A549 (cell line): ENCODE data around the gene SELENOI. TPM values are rescaled to one million over a fixed set of nuclear protein-coding genes. Genes with fewer than 3 reads are reported as not detected.

ENCODE experiments used
- ATAC-seq, 2 experiments: fragments of 200-7000 bp in 1 of 2; fragments of >200 bp in 1 of 2; cut with Nextera tagmentation in 1 of 2; cut with Tn5 transposase in 1 of 2; 3 replicates each; pipeline versions ENCODE4 v1.8.0 to v1.9.1; 2018 to 2020; ENCODE audit warnings: mild to moderate bottlenecking in 1 of 2, moderate library complexity in 1 of 2
- CTCF ChIA-PET: fragments of 300-600 bp; sonication (Branson Sonifier 250); formaldehyde crosslinking; extraction: SDS; loops from one replicate; lab custom pipeline; 2021; ENCODE audit warnings: antibody characterized with exemption, inconsistent platforms; lab: Yijun Ruan, JAX
- POLR2A ChIA-PET: fragments of 350-600 bp; formaldehyde crosslinking; extraction: SDS; loops from one replicate; lab custom pipeline; 2021; ENCODE audit warnings: antibody characterized with exemption, inconsistent platforms; lab: Yijun Ruan, JAX
- DNase-seq, 2 experiments: peaks; one replicate each; pipeline versions ENCODE4 v3.0.0 to v3.0.0-alpha.2; 2011 to 2016; ENCODE audit warnings: low read depth in 1 of 2, low spot score in 1 of 2
- FAIRE-seq: peaks from 2 replicates; lab custom pipeline; 2011; peaks lifted over from hg19 to GRCh38; lab: Jason Lieb, UNC
- H3K27ac ChIP-seq, 2 experiments: fragments of >200 bp; sonication (Bioruptor Twin); formaldehyde crosslinking; 3 replicates each; pipeline ENCODE4 v1.5.1; 2016 to 2017
- H3K4me1 ChIP-seq: fragments of >200 bp; sonication (Bioruptor Twin); formaldehyde crosslinking; 3 replicates; pipeline ENCODE4 v1.6.1; 2016
- H3K4me2 ChIP-seq: fragments of >200 bp; sonication (Bioruptor Twin); formaldehyde crosslinking; 3 replicates; pipeline ENCODE4 v1.6.1; 2016
- H3K4me3 ChIP-seq: fragments of >200 bp; sonication (Bioruptor Twin); formaldehyde crosslinking; 3 replicates; pipeline ENCODE4 v1.5.1; 2016
- H3K9me3 ChIP-seq: fragments of >200 bp; sonication (Bioruptor Twin); formaldehyde crosslinking; 3 replicates; pipeline ENCODE4 v1.6.1; 2016
- BHLHE40 ChIP-seq: IDR thresholded peaks from 2 replicates; pipeline ENCODE4 v1.6.1; 2012; ENCODE audit warnings: low read depth, low read length, inconsistent platforms
- CHD4 ChIP-seq: fragments of 200-600 bp; sonication (generic); IDR thresholded peaks from 2 replicates; pipeline ENCODE4 v1.6.1; 2016; ENCODE audit warnings: antibody characterized with exemption, mild to moderate bottlenecking, borderline replicate concordance
- GATA3 ChIP-seq: IDR thresholded peaks from 2 replicates; pipeline ENCODE4 v1.6.1; 2012; ENCODE audit warnings: borderline replicate concordance
- HOXA7 ChIP-seq: fragments of 250-450 bp; sonication (Bioruptor Pico); IDR thresholded peaks from 2 replicates; pipeline ENCODE4 v1.5.0; 2020; ENCODE audit warnings: mild to moderate bottlenecking, moderate library complexity
- HOXB5 ChIP-seq: fragments of 250-450 bp; sonication (Bioruptor Pico); IDR thresholded peaks from 2 replicates; pipeline ENCODE4 v1.5.0; 2020; ENCODE audit warnings: mild to moderate bottlenecking, moderate library complexity
- JUNB ChIP-seq: fragments of >200 bp; sonication (Bioruptor Twin); formaldehyde crosslinking; IDR thresholded peaks from 2 replicates; pipeline ENCODE4 v1.6.1; 2016
- KDM1A ChIP-seq: fragments of 200-600 bp; sonication (generic); IDR thresholded peaks from 2 replicates; pipeline ENCODE4 v1.6.1; 2016; ENCODE audit warnings: low read depth, mild to moderate bottlenecking
- KDM5A ChIP-seq: fragments of 200-600 bp; sonication (generic); IDR thresholded peaks from 2 replicates; pipeline ENCODE4 v1.6.1; 2016; ENCODE audit warnings: antibody characterized with exemption, mild to moderate bottlenecking
- NPAS2 ChIP-seq: fragments of 250-450 bp; sonication (Bioruptor Pico); IDR thresholded peaks from 2 replicates; pipeline ENCODE4 v1.8.0; 2022; ENCODE audit warnings: mild to moderate bottlenecking, moderate library complexity, borderline replicate concordance
- NR3C1 ChIP-seq: fragments of >200 bp; sonication (Bioruptor Twin); formaldehyde crosslinking; IDR thresholded peaks from 3 replicates; pipeline ENCODE4 v1.6.1; 2017
- PHF8 ChIP-seq: fragments of 200-600 bp; sonication (generic); IDR thresholded peaks from 2 replicates; pipeline ENCODE4 v1.6.1; 2016; ENCODE audit warnings: low read depth, mild to moderate bottlenecking, antibody characterized with exemption, moderate library complexity, borderline replicate concordance
- POLR2A ChIP-seq: IDR thresholded peaks from 2 replicates; pipeline ENCODE4 v1.6.1; 2012; ENCODE audit warnings: mild to moderate bottlenecking, low read length
- RAD21 ChIP-seq, 2 experiments: fragments of >200 bp in 1 of 2; sonication (Bioruptor Twin) in 1 of 2; formaldehyde crosslinking in 1 of 2; IDR thresholded peaks in 1 of 2; conservative IDR thresholded peaks in 1 of 2; 2 replicates in 1 of 2; 3 replicates in 1 of 2; pipeline ENCODE4 v1.6.1; 2012 to 2018; ENCODE audit warnings: inconsistent platforms in 1 of 2
- RFX5 ChIP-seq: fragments of 450-650 bp; IDR thresholded peaks from 2 replicates; pipeline ENCODE4 v1.7.1; 2014; ENCODE audit warnings: antibody characterized with exemption, mild to moderate bottlenecking, moderate library complexity
- SREBF2 ChIP-seq: fragments of 450-650 bp; IDR thresholded peaks from 2 replicates; pipeline ENCODE4 v1.6.1; 2014; ENCODE audit warnings: mild to moderate bottlenecking, moderate library complexity
- TFCP2L1 ChIP-seq: fragments of 250-450 bp; sonication (Bioruptor Pico); IDR thresholded peaks from 2 replicates; pipeline ENCODE4 v1.5.0; 2021; ENCODE audit warnings: mild to moderate bottlenecking
- ZFP36 ChIP-seq: fragments of 450-650 bp; IDR thresholded peaks from 2 replicates; pipeline ENCODE4 v1.6.1; 2014; ENCODE audit warnings: borderline replicate concordance; ENCODE audit not compliant: partially characterized antibody
- WGBS: methylation state at CpG from one replicate; pipeline ENCODE4 v1.1.6; 2017; ENCODE audit errors: missing lambda C conversion rate; 5-methylcytosine and 5-hydroxymethylcytosine counted together
- polyA plus RNA-seq, 4 experiments: library from polyadenylated mRNA; depleted of rRNA in 3 of 4; stranded (reverse); fragments of >200 nt; fragmentation: RNase III in 1 of 4; extraction: RNeasy Plus Mini Kit Qiagen cat#74134 plus additional on column Dnase treatment in 1 of 4; gene quantifications; 2 replicates in 3 of 4; 3 replicates in 1 of 4; pipeline ENCODE4 v1.2.3, GENCODE V29; 2011 to 2017
- TF ChIP-seq, protein P1 (sequence below): fragments of 150-350 bp; IDR thresholded peaks from 2 replicates; pipeline ENCODE4 v1.6.1; 2014; ENCODE audit warnings: low read depth, mild to moderate bottlenecking, low read length
- TF ChIP-seq, protein P2 (sequence below): IDR thresholded peaks from 2 replicates; pipeline ENCODE4 v1.6.1; 2012
- TF ChIP-seq, protein P3 (sequence below): fragments of 450-650 bp; IDR thresholded peaks from 2 replicates; pipeline ENCODE4 v1.6.1; 2014; ENCODE audit warnings: antibody characterized with exemption
- TF ChIP-seq, protein P4 (sequence below): fragments of 250-450 bp; sonication (Bioruptor Pico); IDR thresholded peaks from 2 replicates; pipeline ENCODE4 v1.5.0; 2021; ENCODE audit warnings: mild to moderate bottlenecking, moderate library complexity, borderline replicate concordance
- TF ChIP-seq, protein P5 (sequence below): fragments of 250-450 bp; sonication (Bioruptor Pico); IDR thresholded peaks from 2 replicates; pipeline ENCODE4 v1.5.0; 2020; ENCODE audit warnings: low read depth, mild to moderate bottlenecking, moderate library complexity

Gene SELENOI
- polyA plus RNA-seq, 2 of the 4 experiments (the other 2 are of a cell fraction) = 18.2 to 38.7 TPM

DNA sequence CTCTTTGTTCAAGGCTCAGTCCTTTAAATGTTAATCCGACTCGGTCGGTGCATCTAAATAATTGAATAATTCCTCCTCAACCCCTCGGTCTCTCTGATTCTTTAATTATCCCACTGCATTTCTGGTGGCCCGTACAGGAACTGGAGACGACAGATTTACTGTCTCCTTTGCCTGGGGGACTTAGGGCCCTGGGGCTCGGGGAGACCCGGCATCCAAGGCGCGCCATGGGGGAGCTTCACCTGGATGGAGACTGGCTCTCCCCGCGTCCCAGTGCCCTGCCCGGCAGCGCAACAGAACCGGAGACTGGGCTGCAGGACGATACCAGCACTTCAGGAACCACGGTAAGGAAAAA, 47.7 kb upstream of the SELENOI start:
- H3K4me3 ChIP-seq = no peak overlapping the region
- no peak overlapping the region for H3K4me2 ChIP-seq
- H3K27ac ChIP-seq = no peak overlapping the region
- ChIA-PET CTCF (interaction anchor here (0.7 to 1.5 kb wide), 3 partner anchors 9 to 32 kb away, joined by 3 to 4 read pairs (median 4); no protein-coding TSS in a partner anchor), POLR2A (no interaction called here)
- DNase-seq = no peak
- no peak for TF ChIP-seq HOXB5 (CRISPR knock-in tag)
- TF ChIP-seq SREBF2 = no peak
- no peak for TF ChIP-seq POLR2A
- TF ChIP-seq, protein P1, sequence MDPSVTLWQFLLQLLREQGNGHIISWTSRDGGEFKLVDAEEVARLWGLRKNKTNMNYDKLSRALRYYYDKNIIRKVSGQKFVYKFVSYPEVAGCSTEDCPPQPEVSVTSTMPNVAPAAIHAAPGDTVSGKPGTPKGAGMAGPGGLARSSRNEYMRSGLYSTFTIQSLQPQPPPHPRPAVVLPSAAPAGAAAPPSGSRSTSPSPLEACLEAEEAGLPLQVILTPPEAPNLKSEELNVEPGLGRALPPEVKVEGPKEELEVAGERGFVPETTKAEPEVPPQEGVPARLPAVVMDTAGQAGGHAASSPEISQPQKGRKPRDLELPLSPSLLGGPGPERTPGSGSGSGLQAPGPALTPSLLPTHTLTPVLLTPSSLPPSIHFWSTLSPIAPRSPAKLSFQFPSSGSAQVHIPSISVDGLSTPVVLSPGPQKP = no peak
- no peak for TF ChIP-seq HOXA7
- no peak for TF ChIP-seq JUNB
- TF ChIP-seq, protein P2, sequence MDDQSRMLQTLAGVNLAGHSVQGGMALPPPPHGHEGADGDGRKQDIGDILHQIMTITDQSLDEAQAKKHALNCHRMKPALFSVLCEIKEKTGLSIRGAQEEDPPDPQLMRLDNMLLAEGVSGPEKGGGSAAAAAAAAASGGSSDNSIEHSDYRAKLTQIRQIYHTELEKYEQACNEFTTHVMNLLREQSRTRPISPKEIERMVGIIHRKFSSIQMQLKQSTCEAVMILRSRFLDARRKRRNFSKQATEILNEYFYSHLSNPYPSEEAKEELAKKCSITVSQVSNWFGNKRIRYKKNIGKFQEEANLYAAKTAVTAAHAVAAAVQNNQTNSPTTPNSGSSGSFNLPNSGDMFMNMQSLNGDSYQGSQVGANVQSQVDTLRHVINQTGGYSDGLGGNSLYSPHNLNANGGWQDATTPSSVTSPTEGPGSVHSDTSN = no peak
- TF ChIP-seq, protein P3, sequence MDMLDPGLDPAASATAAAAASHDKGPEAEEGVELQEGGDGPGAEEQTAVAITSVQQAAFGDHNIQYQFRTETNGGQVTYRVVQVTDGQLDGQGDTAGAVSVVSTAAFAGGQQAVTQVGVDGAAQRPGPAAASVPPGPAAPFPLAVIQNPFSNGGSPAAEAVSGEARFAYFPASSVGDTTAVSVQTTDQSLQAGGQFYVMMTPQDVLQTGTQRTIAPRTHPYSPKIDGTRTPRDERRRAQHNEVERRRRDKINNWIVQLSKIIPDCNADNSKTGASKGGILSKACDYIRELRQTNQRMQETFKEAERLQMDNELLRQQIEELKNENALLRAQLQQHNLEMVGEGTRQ = no peak
- no peak for TF ChIP-seq KDM1A
- TF ChIP-seq GATA3 = no peak
- no peak for TF ChIP-seq NPAS2
- TF ChIP-seq RFX5 = no peak
- no peak for TF ChIP-seq NR3C1
- no peak for TF ChIP-seq ZFP36
- TF ChIP-seq KDM5A = no peak
- TF ChIP-seq, protein P4, sequence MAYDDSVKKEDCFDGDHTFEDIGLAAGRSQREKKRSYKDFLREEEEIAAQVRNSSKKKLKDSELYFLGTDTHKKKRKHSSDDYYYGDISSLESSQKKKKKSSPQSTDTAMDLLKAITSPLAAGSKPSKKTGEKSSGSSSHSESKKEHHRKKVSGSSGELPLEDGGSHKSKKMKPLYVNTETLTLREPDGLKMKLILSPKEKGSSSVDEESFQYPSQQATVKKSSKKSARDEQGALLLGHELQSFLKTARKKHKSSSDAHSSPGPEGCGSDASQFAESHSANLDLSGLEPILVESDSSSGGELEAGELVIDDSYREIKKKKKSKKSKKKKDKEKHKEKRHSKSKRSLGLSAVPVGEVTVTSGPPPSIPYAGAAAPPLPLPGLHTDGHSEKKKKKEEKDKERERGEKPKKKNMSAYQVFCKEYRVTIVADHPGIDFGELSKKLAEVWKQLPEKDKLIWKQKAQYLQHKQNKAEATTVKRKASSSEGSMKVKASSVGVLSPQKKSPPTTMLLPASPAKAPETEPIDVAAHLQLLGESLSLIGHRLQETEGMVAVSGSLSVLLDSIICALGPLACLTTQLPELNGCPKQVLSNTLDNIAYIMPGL = no peak
- FAIRE-seq = no peak
- 0 out of 3 replicates have a peak, but pooled peaks cover 3% of the 10 kb centered on the region for H3K4me1 ChIP-seq
- no peak for ATAC-seq
- H3K9me3 ChIP-seq = no peaks in the 10 kb centered on the region
- 93% methylated on average over 17 of the region's 17 CpGs for WGBS

DNA sequence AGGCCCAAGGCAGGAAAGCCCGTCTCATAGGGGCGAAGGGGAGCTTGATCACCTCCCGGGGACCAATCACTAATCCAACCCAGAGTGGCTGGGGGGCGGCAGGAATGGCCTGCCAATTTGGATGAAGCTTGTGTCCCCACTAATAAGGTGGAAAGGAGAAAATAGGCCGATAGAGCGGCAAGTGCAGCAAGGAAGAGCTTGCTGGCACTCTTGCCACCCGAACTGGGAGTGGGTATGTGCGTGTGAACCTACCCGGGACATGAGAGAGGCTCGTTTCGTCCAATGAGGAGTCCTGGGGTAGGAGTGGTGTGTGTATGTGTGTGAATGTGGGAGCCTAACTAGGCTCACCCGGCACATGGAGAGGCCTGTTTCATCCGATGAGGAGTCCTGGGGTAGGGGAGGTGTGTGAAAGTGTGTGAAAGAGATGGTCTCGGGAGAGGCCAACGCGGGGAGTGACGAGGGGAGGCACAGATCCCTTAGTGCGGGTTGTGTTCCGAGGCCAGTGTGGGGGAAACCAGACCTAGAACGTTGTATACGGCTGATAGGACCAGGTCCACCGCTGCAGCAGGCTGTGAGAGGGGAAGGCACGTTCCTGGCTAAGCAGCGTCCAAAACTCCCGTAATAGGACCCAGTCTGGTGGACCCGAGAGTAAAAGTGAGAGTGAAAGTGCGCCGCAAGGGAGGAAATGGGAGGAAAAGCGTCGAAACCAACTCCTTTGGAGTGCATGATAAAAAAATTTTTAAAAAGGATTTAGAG, 47.1 kb upstream of the SELENOI start:
- TF ChIP-seq, protein P3 = no peak
- TF ChIP-seq ZFP36 (no peak), TFCP2L1 (CRISPR knock-in tag) (no peak), RAD21 (conservative IDR thresholded peaks at IDR 0.05 in 1 of 2, IDR thresholded peaks at IDR 0.05 in 1 of 2) (no peak), HOXB5 (CRISPR knock-in tag) (no peak), BHLHE40 (no peak), NPAS2 (no peak), PHF8 (no peak), CHD4 (no peak)
- TF ChIP-seq, protein P5, sequence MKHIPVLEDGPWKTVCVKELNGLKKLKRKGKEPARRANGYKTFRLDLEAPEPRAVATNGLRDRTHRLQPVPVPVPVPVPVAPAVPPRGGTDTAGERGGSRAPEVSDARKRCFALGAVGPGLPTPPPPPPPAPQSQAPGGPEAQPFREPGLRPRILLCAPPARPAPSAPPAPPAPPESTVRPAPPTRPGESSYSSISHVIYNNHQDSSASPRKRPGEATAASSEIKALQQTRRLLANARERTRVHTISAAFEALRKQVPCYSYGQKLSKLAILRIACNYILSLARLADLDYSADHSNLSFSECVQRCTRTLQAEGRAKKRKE (CRISPR knock-in tag) = no peak
- TF ChIP-seq, protein P4 = no peak
- ChIA-PET POLR2A (no interaction called here), CTCF (interaction anchor here (0.7 to 1.2 kb wide), 2 partner anchors 12 to 32 kb away, joined by 3 to 4 read pairs; no protein-coding TSS in a partner anchor)
- peak overlapping the region; percentile 69; the same call in 2 of the 3 replicates for H3K4me2 ChIP-seq
- 0 out of 3 replicates have a peak, but pooled peaks cover 3% of the 10 kb centered on the region for H3K4me1 ChIP-seq
- 90% methylated on average over 30 of the region's 30 CpGs for WGBS
- H3K4me3 ChIP-seq = no peak overlapping the region
- no peaks in the 10 kb centered on the region for H3K9me3 ChIP-seq
- DNase-seq (no peak), ATAC-seq (peak in 1 of 2 experiments; percentile 17; a peak in 3 of 6 replicates), FAIRE-seq (no peak)
- peak overlapping the region in 1 of 2 experiments; percentile 64; a peak in 3 of 6 replicates for H3K27ac ChIP-seq
